ENCODE data around the gene GLIPR1.
A peak's percentile ranks its signal among the peaks of the same experiment; 100 is the strongest.
"Not testable (repeated sequence)": the region's sequence is repeated elsewhere in the genome, so short reads cannot be mapped to it uniquely, and the experiment has no call there.

Gene GLIPR1

DNA sequence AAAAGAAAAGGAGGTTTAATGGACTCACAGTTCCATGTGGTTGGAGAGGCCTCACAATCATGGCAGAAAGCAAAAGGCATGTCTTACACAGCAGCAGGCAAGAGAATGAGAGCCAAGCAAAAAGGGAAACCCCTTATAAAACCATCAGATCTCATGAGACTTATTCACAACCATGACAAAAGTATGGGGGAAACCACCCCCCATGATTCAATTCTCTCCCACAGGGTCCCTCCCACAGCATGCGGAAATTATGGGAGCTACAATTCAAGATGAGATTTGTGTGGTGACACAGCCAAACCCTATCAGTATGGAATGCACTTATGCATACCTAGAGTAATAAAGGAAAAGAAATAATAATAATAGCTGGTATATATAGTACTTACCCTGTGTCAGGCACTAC lies 4.5 kb upstream of the GLIPR1 start:
- DNase-seq, result no peak

DNA sequence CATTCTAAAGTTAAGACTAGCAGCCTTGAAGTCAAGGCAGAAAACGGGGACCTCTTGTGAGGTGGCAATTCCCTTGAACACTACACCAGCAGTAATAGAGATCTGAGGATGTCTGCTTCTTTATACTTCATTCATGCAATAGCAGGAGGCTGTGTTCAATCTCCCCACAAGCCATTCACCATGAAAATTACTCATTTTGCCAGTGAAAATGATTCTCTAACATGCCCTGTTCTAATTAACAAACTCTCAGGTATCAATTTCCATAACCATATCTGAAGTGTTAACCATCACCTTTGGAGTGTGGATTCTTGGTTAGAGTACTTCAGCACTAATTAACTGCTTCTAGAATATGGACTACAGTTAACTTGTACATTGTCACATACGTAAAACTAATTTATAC lies 3.4 kb upstream of the GLIPR1 start:
- no peak for DNase-seq

DNA sequence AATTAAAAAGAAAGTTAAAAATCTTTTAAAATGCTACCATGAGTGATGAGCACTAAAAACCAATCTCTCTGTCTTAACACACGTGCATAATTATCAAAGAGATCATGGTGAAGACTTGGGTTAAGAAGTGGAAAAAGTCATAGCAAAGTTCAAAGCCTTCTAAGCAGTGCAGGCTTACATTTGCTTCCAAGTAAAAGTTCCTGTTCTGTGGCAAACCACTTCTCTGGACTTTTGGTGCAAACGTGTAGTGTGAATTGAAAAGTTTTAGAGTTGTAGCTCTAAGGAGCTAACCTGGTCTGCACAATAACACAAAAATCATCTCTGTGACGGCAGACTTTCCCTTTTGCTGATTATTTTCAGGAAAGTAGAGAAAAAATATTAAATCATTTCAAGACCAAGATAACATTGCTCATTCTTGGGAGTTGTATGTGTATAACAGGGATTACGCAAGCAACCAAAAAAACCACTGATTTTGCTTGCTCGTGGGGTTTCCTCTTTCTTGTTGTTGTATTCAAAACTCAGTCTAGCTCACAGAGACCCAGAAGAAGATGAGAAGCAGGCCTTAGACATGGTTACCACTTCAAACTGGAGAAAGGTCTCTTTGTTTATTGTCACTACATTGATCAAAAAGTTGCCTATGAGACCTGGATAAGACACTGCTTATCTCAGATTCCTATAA lies 2.3 kb upstream of the GLIPR1 start:
- DNase-seq, result no peak

DNA sequence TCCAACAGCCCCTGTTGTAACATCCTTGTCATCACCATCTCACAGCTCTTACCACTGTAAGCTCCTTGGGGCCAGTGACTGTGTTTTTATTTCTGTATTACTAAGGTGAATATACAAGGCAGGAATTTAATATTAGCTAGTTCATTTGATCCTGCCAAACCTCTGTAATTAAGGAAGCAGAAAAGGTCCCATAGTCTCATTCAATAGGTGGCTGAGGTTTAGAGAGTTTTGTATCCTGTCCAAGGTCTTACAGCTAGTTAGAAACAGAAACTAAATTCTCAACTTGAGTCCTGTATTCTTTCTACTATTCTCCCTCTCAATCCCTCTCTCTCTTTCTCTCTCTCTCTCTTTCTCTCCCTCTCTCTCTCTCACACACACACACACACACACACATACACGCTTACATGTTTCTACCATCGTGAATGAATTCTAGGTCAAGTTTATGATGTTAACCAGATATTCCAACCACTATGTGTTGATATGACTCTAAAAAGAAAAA lies 543 bp upstream of the GLIPR1 start:
- DNase-seq, result no peak

- no peak for DNase-seq
Measured at GRCh38 chr12:75481013-75481705, 604 bp downstream of the GLIPR1 start.

DNA sequence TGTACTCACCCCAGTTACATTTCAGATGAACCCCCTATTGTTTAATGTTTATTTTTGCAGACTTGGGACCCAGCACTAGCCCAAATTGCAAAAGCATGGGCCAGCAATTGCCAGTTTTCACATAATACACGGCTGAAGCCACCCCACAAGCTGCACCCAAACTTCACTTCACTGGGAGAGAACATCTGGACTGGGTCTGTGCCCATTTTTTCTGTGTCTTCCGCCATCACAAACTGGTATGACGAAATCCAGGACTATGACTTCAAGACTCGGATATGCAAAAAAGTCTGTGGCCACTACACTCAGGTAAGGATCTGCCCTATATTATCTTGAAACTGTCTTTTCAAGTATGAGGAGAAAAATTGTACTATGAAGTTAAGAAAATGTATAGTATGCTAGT lies 1.2 kb downstream of the GLIPR1 start:
- no peak for DNase-seq

GRCh38 chr12:75482646-75483045 lies 2.1 kb downstream of the GLIPR1 start:
- no peak for DNase-seq

- no peak for DNase-seq
Measured at GRCh38 chr12:75483431-75483830, 2.9 kb downstream of the GLIPR1 start.

DNA sequence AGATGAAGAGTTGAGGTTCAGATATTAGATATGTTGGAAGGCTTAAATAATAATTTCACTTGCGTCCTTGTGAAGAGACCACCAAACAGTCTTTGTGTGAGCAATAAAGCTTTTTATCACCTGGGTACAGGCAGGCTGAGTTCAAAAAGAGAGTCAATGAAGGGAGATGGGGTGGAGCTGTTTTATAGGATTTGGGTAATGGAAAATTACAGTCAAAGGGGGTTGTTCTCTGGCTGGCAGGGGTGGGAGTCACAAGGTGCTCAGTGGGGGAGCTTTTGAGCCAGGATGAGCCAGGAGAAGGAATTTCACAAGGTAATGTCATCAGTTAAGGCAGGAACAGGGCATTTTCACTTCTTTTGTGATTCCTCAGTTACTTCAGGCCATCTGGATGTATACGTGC lies 3.9 kb downstream of the GLIPR1 start:
- DNase-seq, result not testable (repeated sequence)

- no peak for DNase-seq
Measured at GRCh38 chr12:75487308-75487707, 6.8 kb downstream of the GLIPR1 start.

DNA sequence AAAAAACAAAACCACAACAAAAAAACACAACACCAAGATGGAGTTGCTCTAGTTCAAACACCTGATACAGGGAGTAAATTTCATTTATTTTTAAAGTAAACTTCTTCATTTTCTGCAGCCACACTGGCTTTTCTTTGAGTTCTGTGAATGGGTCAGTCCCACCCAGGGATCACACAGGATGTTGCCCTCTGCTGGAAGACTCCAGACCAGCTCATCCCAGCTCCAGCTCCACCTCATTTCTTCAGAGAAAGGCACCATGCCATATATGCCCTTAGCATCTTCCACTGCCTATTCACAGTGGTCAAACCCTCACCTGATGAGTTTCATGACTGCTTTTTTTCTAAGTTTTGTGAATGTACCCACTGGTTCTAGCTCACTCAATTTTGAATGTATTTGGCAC lies 8.0 kb downstream of the GLIPR1 start:
- DNase-seq, result no peak

- DNase-seq, result no peak
Measured at GRCh38 chr12:75489187-75489586, 8.6 kb downstream of the GLIPR1 start.

- DNase-seq, result no peak
Measured at GRCh38 chr12:75489613-75490210, 9.2 kb downstream of the GLIPR1 start.

DNA sequence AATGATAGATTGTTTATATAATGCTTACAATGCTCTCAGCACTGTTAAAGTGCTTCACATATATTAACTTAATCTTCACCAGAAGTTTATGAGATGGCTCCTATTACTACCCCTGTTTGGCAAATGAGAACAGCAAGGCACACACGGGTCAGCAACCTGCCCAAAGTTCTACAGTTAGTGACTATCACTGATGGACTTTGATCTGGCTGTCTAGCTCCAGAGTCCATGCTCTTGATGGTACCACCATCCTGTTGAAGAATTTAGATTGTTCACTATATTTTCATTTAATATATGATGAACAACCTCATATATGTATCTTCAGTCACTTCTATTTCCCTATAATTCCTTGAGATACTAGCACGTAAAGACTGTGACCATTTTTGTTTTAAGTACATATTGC lies 10.6 kb downstream of the GLIPR1 start:
- no peak for DNase-seq

DNA sequence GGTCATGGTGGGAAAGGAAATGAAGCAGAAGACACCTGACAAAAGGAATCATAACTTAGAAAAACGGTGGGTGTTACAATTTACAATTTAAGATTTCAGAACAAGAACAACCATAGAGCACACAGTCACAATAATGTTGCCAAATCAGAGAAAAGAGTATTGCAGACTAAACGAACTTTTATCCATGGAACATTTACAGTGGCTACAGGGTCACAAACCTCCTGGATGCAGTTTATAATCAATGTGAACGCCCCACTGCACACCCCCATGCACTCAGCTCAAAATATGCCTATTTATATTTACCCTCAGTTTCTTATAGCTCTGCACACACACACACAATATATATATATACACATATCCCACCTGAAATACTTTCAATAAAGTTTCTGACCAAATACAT lies 22.9 kb downstream of the GLIPR1 start:
- no peak for DNase-seq

DNA sequence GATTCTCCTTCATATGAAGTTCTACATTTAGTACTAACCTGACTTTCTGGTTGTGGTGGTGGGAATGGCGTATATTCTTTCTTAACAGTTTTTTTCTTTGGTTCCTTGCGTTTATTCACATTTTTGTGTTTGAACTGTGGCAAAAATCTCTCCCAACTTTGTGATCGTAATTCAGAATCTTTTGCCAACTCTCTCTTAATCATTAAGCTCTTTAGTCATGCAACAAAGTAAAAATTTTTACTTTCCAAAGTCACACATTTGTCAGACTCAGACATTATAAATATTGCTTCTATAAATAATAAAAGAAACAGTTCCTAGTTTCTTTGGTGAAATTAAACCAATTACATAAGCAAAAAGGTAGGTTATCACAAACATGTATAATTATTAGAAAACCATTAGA lies 23.3 kb downstream of the GLIPR1 start:
- DNase-seq, result no peak

DNA sequence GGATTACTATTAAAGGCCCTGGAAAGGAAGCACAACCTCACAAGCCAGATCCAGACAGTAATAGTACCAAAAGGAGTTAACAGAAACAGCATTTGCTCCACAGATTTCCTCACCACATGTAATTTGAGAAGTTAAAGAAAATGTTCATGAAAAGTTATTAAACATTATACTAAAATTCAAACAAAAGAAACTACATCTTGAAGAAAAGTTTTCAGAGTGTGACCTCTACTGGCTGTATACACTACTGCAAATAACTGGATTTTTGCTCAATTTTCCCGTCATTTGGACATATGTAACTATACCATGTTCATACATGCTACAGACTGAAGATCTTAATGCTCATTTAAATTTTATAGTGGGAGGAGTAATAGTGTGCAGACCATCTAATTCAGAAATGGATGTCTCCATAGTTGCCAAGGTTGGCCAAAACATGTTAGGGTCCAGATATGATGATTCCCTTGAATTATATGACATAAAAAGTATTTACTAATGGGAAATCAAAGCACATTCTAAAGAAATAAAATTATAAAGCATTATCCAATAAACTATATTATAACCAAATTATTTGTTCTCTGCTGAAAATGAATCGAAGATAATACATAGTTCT lies 25.3 kb downstream of the GLIPR1 start:
- no peak for DNase-seq

GRCh38 chr12:75507086-75507485 lies 26.5 kb downstream of the GLIPR1 start:
- no peak for DNase-seq

- no peak for DNase-seq
Measured at GRCh38 chr12:75508159-75508558, 27.6 kb downstream of the GLIPR1 start.

- DNase-seq, result no peak
Measured at GRCh38 chr12:75509621-75510020, 29.1 kb downstream of the GLIPR1 start.

GRCh38 chr12:75511116-75512048 lies 30.8 kb downstream of the GLIPR1 start, which contains the start of gene KRR1:
TSS of gene KRR1 (minus strand) at chr12:75511609. CDS start at chr12:75511597, 12 bp downstream.
- peak; percentile 28 for DNase-seq

GRCh38 chr12:75521224-75521623 lies 40.7 kb downstream of the GLIPR1 start:
- not testable (repeated sequence) for DNase-seq

Measured in activated gamma-delta T cell (primary cell).